PC-9 (cell line): ENCODE data around the gene CFAP107.

ENCODE experiments used
- CTCF ChIP-seq: fragments of 200-600 bp; sonication (generic); conservative IDR thresholded peaks from 2 replicates; pipeline ENCODE4 v1.6.1; 2017; ENCODE audit warnings: mixed run types, antibody characterized with exemption, mild to moderate bottlenecking, moderate library complexity
- EZH2 ChIP-seq: fragments of 200-600 bp; sonication (generic); IDR thresholded peaks from 2 replicates; pipeline ENCODE4 v1.8.0; 2017; ENCODE audit warnings: antibody characterized with exemption, low read depth

DNA sequence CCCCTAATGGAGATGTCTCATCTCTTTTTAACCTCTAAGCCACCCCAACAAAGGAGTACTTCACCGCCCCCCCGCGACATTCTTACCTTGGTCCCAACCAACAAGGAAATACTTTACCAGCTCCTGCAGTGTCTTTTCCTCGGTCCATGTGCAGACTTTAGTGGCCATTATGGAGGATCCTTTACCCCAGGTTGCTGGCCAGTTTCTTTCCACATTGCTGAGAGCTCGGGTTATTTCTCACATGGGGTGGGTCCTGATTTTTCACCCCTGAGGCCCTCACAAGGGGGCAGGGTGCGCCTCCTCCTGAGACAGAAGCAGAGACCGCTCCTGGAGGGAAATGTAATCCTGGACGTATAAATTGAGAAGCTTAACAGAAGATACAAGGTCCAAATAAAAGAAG, 33.1 kb upstream of the CFAP107 start:
- TF ChIP-seq CTCF (no peak), EZH2 (no peak)
